K562 (cell line): ENCODE measurements around the gene FGF2. TPM values are rescaled to one million over a fixed set of nuclear protein-coding genes. Genes with fewer than 3 reads are reported as not detected.
A peak's percentile ranks its signal among the peaks of the same experiment; 100 is the strongest.

Experiments
- BDP1 ChIP-seq: IDR thresholded peaks from 3 replicates; pipeline ENCODE4 v1.6.1; 2011; ENCODE audit not compliant: insufficient read length, insufficient read depth
- EGR1 ChIP-seq: fragments of 450-650 bp; conservative IDR thresholded peaks from 2 replicates; pipeline ENCODE4 v1.6.1; 2017; ENCODE audit warnings: mild to moderate bottlenecking
- ELF1 ChIP-seq: fragments of 200-800 bp; sonication (Bioruptor generic); IDR thresholded peaks from 2 replicates; pipeline ENCODE4 v1.6.1; 2016; ENCODE audit warnings: missing genetic modification characterization, missing compliant biosample characterization
- FOXM1 ChIP-seq, 2 experiments: fragments of 450-650 bp in 1 of 2; sonication (generic) in 1 of 2; formaldehyde crosslinking in 1 of 2; IDR thresholded peaks; 2 replicates each; pipeline versions ENCODE4 v1.6.1 to v1.9.0; 2017 to 2022; ENCODE audit warnings: low read depth in 2 of 2, mild to moderate bottlenecking in 2 of 2, missing genetic modification reagents in 1 of 2, moderate library complexity in 1 of 2
- KLF16 ChIP-seq: IDR thresholded peaks from 2 replicates; pipeline ENCODE4 v1.6.1; 2016; ENCODE audit warnings: antibody characterized with exemption
- POLR2G ChIP-seq: fragments of 200-400 bp; formaldehyde crosslinking; IDR thresholded peaks from 2 replicates; pipeline ENCODE4 v1.6.1; 2017; ENCODE audit warnings: low read depth, mild to moderate bottlenecking, antibody characterized with exemption, low read length, moderate library complexity
- PRPF4 ChIP-seq: fragments of 200-400 bp; formaldehyde crosslinking; IDR thresholded peaks from one replicate; pipeline ENCODE4 v1.6.1; 2017; ENCODE audit warnings: low read length, low read depth, mild to moderate bottlenecking; ENCODE audit not compliant: insufficient read depth, poor library complexity, severe bottlenecking
- SPI1 ChIP-seq: IDR thresholded peaks from 2 replicates; pipeline ENCODE4 v1.6.1; 2011; ENCODE audit warnings: low read depth, low read length, control low read depth, borderline replicate concordance
- TGIF2 ChIP-seq: sonication (generic); formaldehyde crosslinking; IDR thresholded peaks from 2 replicates; pipeline ENCODE4 v1.8.1; 2022; ENCODE audit warnings: mild to moderate bottlenecking, missing genetic modification reagents, moderate library complexity
- ZBTB1 ChIP-seq: sonication (generic); formaldehyde crosslinking; IDR thresholded peaks from 2 replicates; pipeline ENCODE4 v1.8.1; 2023; ENCODE audit warnings: missing genetic modification reagents, low read depth, mild to moderate bottlenecking, borderline replicate concordance
- ZBTB40 ChIP-seq, 2 experiments: fragments of 450-650 bp in 1 of 2; sonication (generic) in 1 of 2; formaldehyde crosslinking in 1 of 2; IDR thresholded peaks; 2 replicates each; pipeline versions ENCODE4 v1.7.1 to v1.9.0; 2016 to 2022; ENCODE audit warnings: inconsistent platforms in 1 of 2, mild to moderate bottlenecking in 1 of 2, missing genetic modification reagents in 1 of 2
- ZC3H8 ChIP-seq: fragments of 450-650 bp; IDR thresholded peaks from 2 replicates; pipeline ENCODE4 v1.6.1; 2017
- ZFP1 ChIP-seq: fragments of 450-650 bp; formaldehyde crosslinking; IDR thresholded peaks from 2 replicates; pipeline ENCODE4 v1.4.0; 2020; ENCODE audit warnings: mild to moderate bottlenecking, mixed read lengths
- ZFPM2 ChIP-seq: fragments of 250-450 bp; sonication (Bioruptor Pico); IDR thresholded peaks from 2 replicates; pipeline ENCODE4 v1.5.1; 2022; ENCODE audit warnings: mild to moderate bottlenecking
- ZKSCAN3 ChIP-seq: fragments of 250-450 bp; sonication (Bioruptor Pico); IDR thresholded peaks from 2 replicates; pipeline ENCODE4 v1.4.0; 2020
- ZNF12 ChIP-seq: sonication (generic); formaldehyde crosslinking; IDR thresholded peaks from 2 replicates; pipeline ENCODE4 v1.4.0; 2020; ENCODE audit warnings: mild to moderate bottlenecking, missing genetic modification reagents
- ZNF232 ChIP-seq: sonication (generic); formaldehyde crosslinking; IDR thresholded peaks from 2 replicates; pipeline ENCODE4 v1.8.0; 2022; ENCODE audit warnings: mild to moderate bottlenecking, missing genetic modification reagents
- ZNF316 ChIP-seq: fragments of 450-650 bp; IDR thresholded peaks from 2 replicates; pipeline ENCODE4 v1.6.1; 2016
- polyA plus RNA-seq, 8 experiments: library from polyadenylated mRNA; depleted of rRNA in 4 of 8; stranded (reverse) in 5 of 8; unstranded in 3 of 8; fragments of >200 nt; fragmentation: Nextera tagmentation in 2 of 8; fragmentation: Illumina TruSeq in 1 of 8; extraction: Ambion mirVana in 2 of 8; extraction: Trizol in 1 of 8; gene quantifications; 2 replicates each; pipeline versions ENCODE4 v1.2.1 to v1.2.3, GENCODE V29; 2011 to 2014; ENCODE audit warnings: inconsistent platforms in 1 of 8, missing spikeins in 1 of 8
- total RNA-seq, 7 experiments: library from RNA; depleted of rRNA in 6 of 7; stranded (reverse); fragments of >200 nt in 6 of 7; fragmentation: Illumina TruSeq in 2 of 7; extraction: Trizol in 2 of 7; gene quantifications; 2 replicates each; pipeline versions ENCODE4 v1.2.1 to v1.2.3, GENCODE V29; 2011 to 2021; ENCODE audit warnings: low replicate concordance in 1 of 7
- TF ChIP-seq, protein P1 (sequence below), 2 experiments: fragments of 450-650 bp in 1 of 2; sonication (generic) in 1 of 2; formaldehyde crosslinking in 1 of 2; IDR thresholded peaks in 1 of 2; conservative IDR thresholded peaks in 1 of 2; 2 replicates each; pipeline versions ENCODE4 v1.6.1 to v1.8.1; 2016 to 2023; ENCODE audit warnings: mild to moderate bottlenecking in 2 of 2, moderate library complexity in 2 of 2, inconsistent platforms in 1 of 2, missing genetic modification reagents in 1 of 2

The FGF2 gene
- total and polyA plus RNA-seq, 9 of the 15 experiments (the other 6 are each of a cell fraction or from before 2014, with no cell fraction given): 2.5 to 19.4 (median 9.2) TPM

GRCh38 chr4:122827258-122827878, 737 bp downstream of the FGF2 start (continued):
- TF ChIP-seq ZC3H8 (no peak), ELF1 (tag) (no peak), ZKSCAN3 (CRISPR knock-in tag) (no peak), BDP1 (no peak), EGR1 (no peak), ZNF316 (no peak), ZFP1 (CRISPR knock-in tag) (no peak), ZBTB40 (IDR thresholded peaks at IDR 0.05) (0 out of 2 replicates have a peak, but pooled peaks have one; percentile 35), ZBTB40 (CRISPR knock-in tag; IDR thresholded peaks at IDR 0.05) (0 out of 2 replicates have a peak, but pooled peaks have one; percentile 11), ZNF12 (CRISPR knock-in tag) (0 out of 2 replicates have a peak, but pooled peaks have one; percentile 35), SPI1 (no peak), PRPF4 (peak; percentile 44), KLF16 (no peak), POLR2G (peak; percentile 81), FOXM1 (IDR thresholded peaks at IDR 0.05; ENCODE audit: low read depth) (no peak), FOXM1 (CRISPR knock-in tag; IDR thresholded peaks at IDR 0.05; ENCODE audit: low read depth) (0 out of 2 replicates have a peak, but pooled peaks have one; percentile 81), ZNF232 (0 out of 2 replicates have a peak, but pooled peaks have one; percentile 13), ZBTB1 (CRISPR knock-in tag) (peak; percentile 67; the same call in 1 of the 2 replicates), TGIF2 (CRISPR knock-in tag) (no peak), ZFPM2 (CRISPR knock-in tag) (no peak)
- TF ChIP-seq, protein P1, sequence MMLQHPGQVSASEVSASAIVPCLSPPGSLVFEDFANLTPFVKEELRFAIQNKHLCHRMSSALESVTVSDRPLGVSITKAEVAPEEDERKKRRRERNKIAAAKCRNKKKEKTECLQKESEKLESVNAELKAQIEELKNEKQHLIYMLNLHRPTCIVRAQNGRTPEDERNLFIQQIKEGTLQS (IDR thresholded peaks at IDR 0.05): no peak
- TF ChIP-seq, protein P1 (CRISPR knock-in tag; conservative IDR thresholded peaks at IDR 0.05): peak; percentile 49; the same call in 1 of the 2 replicates
